Skeletal muscle tissue (tissue), 4 donors: ENCODE data around the gene IWS1. TPM values are rescaled to one million over a fixed set of nuclear protein-coding genes. Genes with fewer than 3 reads are reported as not detected.
A peak's percentile ranks its signal among the peaks of the same experiment; 100 is the strongest.
"Not testable (repeated sequence)": the region's sequence is repeated elsewhere in the genome, so short reads cannot be mapped to it uniquely, and the experiment has no call there.

Experiments used
- H3K27ac ChIP-seq: one replicate; pipeline ENCODE4 v1.7.0; 2013; ENCODE audit warnings: mild to moderate bottlenecking, low read depth, low read length, inconsistent platforms
- H3K27me3 ChIP-seq, 3 donors: one replicate each; pipeline ENCODE4 v1.7.0; 2013; ENCODE audit warnings: low read length in 3 of 3; ENCODE audit not compliant: control insufficient read depth in 3 of 3, insufficient read depth in 3 of 3
- H3K36me3 ChIP-seq, 3 donors: one replicate each; pipeline ENCODE4 v1.7.0; 2013; ENCODE audit warnings: low read length in 3 of 3; ENCODE audit not compliant: control insufficient read depth in 3 of 3, insufficient read depth in 3 of 3
- H3K4me1 ChIP-seq, 3 donors: one replicate each; pipeline ENCODE4 v1.7.0; 2013; ENCODE audit warnings: low read length in 3 of 3, mild to moderate bottlenecking in 3 of 3; ENCODE audit not compliant: control insufficient read depth in 3 of 3, insufficient read depth in 3 of 3
- H3K4me3 ChIP-seq, 3 donors: one replicate each; pipeline ENCODE4 v1.7.0; 2013; ENCODE audit warnings: low read length in 3 of 3
- H3K9ac ChIP-seq, 3 donors: one replicate each; pipeline ENCODE4 v1.7.0; 2013; ENCODE audit warnings: low read length in 3 of 3, mild to moderate bottlenecking in 3 of 3, moderate library complexity in 2 of 3, low read depth in 1 of 3
- H3K9me3 ChIP-seq, 3 donors: one replicate each; pipeline ENCODE4 v1.7.0; 2013; ENCODE audit warnings: low read length in 3 of 3; ENCODE audit not compliant: control insufficient read depth in 3 of 3
- total RNA-seq: library from RNA; depleted of rRNA; stranded (reverse); fragments of >200 nt; gene quantifications from one replicate; pipeline ENCODE4 v1.2.3, GENCODE V29; 2014
- donor health status: Osteomylitis.

The IWS1 gene
- 24.5 TPM for total RNA-seq

GRCh38 chr2:127526132-127527000, at the start of gene IWS1:
Gene IWS1, minus strand, starts transcription at chr2:127526489. Its CDS starts 281 bp downstream, at chr2:127526208.
- Histone ChIP-seq H3K27ac (peak within 1 kb of the TSS; percentile 94), H3K36me3 (peaks cover 0 to 13% (median 12%) of the 10 kb centered on the region in 3 donors), H3K9me3 (no peaks in the 10 kb centered on the region), H3K4me1 (peaks cover 12 to 17% (median 13%) of the 10 kb centered on the region in 3 donors), H3K27me3 (no peaks in the 10 kb centered on the region), H3K4me3 (peak within 1 kb of the TSS; percentile 80 to 95 (median 83)), H3K9ac (peak within 1 kb of the TSS; percentile 92 to 94 (median 93))

- Histone ChIP-seq H3K4me3 (peak overlapping the region in 1 of 3 donors; percentile 45), H3K9ac (peak overlapping the region; percentile 15 to 65 (median 64)), H3K27me3 (peaks cover 0 to 3% (median 0%) of the 10 kb centered on the region in 3 donors), H3K36me3 (no peaks in the 10 kb centered on the region), H3K9me3 (no peaks in the 10 kb centered on the region), H3K27ac (peak overlapping the region; percentile 36), H3K4me1 (peaks cover 23 to 34% (median 24%) of the 10 kb centered on the region in 3 donors)
Measured at GRCh38 chr2:127575941-127576432, 49.7 kb upstream of the IWS1 start.

GRCh38 chr2:127575185-127575765, 49.0 kb upstream of the IWS1 start:
- no peaks in the 10 kb centered on the region for H3K36me3 ChIP-seq
- no peaks in the 10 kb centered on the region for H3K9me3 ChIP-seq
- no peak overlapping the region for H3K9ac ChIP-seq

GRCh38 chr2:127574656-127575055, 48.4 kb upstream of the IWS1 start:
- no peaks in the 10 kb centered on the region for H3K36me3 ChIP-seq
- H3K4me1 ChIP-seq, result peaks cover 26 to 45% (median 31%) of the 10 kb centered on the region in 3 donors
- no peak overlapping the region for H3K4me3 ChIP-seq
- H3K27ac ChIP-seq, result no peak overlapping the region
- H3K27me3 ChIP-seq, result peaks cover 0 to 3% (median 0%) of the 10 kb centered on the region in 3 donors
- no peaks in the 10 kb centered on the region for H3K9me3 ChIP-seq
- H3K9ac ChIP-seq, result no peak overlapping the region

More at GRCh38 chr2:127575185-127575765, 49.0 kb upstream of the IWS1 start:
- no peak overlapping the region for H3K4me3 ChIP-seq
- peaks cover 0 to 3% (median 0%) of the 10 kb centered on the region in 3 donors for H3K27me3 ChIP-seq
- peaks cover 24 to 39% (median 25%) of the 10 kb centered on the region in 3 donors for H3K4me1 ChIP-seq
- H3K27ac ChIP-seq, result no peak overlapping the region

- Histone ChIP-seq H3K9ac (no peak overlapping the region), H3K36me3 (no peaks in the 10 kb centered on the region), H3K4me3 (no peak overlapping the region), H3K4me1 (peaks cover 35 to 54% (median 37%) of the 10 kb centered on the region in 3 donors), H3K9me3 (no peaks in the 10 kb centered on the region), H3K27me3 (peaks cover 0 to 3% (median 0%) of the 10 kb centered on the region in 3 donors), H3K27ac (no peak overlapping the region)
Measured at GRCh38 chr2:127573771-127574170, 47.5 kb upstream of the IWS1 start.

DNA sequence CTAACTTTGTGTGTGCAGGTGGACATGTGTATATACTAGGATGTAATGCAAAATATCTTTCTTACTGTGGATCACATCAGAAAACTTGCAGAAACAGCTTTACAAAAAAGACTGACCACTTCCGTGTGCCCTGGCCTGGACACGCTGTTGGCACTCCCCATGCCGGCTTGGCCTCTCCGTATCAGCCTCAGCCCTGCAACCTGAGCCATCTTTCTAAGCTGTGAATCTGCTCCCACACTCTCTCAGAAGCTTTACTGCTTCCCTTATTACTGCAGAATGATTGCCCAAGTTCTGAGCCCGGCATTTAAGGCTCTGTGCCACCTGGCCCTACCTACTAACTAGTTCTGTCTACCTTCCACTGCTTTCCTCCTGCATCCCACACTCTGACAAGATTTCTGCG, 47.0 kb upstream of the IWS1 start:
- peaks cover 0 to 3% (median 0%) of the 10 kb centered on the region in 3 donors for H3K27me3 ChIP-seq
- peak overlapping the region in 1 of 3 donors; percentile 10 for H3K4me3 ChIP-seq
- no peaks in the 10 kb centered on the region for H3K36me3 ChIP-seq
- H3K4me1 ChIP-seq, result peaks cover 39 to 57% (median 40%) of the 10 kb centered on the region in 3 donors
- no peak overlapping the region for H3K27ac ChIP-seq
- no peaks in the 10 kb centered on the region for H3K9me3 ChIP-seq
- H3K9ac ChIP-seq, result peak overlapping the region in 1 of 3 donors; percentile 33

DNA sequence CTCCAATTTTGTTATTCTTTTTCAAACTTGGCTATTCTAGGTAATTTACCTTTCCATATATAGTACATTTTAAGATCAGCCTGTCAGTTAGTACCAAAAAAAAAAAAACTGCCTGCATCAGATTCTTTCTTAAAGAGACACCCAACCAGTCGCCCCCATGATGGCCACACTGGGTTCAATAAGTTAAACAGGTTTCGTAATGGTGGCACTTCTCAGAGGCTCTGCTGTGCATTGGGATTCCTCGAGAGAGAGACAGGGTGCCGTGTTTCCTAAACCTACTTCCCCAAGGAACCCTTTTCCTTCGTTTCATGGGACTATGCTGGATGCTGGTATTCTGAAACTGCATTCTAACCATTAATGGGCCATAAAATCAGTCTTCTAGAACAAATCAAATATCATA, 46.6 kb upstream of the IWS1 start:
- Histone ChIP-seq H3K27me3 (no peaks in the 10 kb centered on the region), H3K27ac (no peak overlapping the region), H3K9me3 (no peaks in the 10 kb centered on the region), H3K36me3 (no peaks in the 10 kb centered on the region), H3K4me3 (no peak overlapping the region), H3K9ac (peak overlapping the region in 1 of 3 donors; percentile 33), H3K4me1 (peaks cover 42 to 61% (median 44%) of the 10 kb centered on the region in 3 donors)

DNA sequence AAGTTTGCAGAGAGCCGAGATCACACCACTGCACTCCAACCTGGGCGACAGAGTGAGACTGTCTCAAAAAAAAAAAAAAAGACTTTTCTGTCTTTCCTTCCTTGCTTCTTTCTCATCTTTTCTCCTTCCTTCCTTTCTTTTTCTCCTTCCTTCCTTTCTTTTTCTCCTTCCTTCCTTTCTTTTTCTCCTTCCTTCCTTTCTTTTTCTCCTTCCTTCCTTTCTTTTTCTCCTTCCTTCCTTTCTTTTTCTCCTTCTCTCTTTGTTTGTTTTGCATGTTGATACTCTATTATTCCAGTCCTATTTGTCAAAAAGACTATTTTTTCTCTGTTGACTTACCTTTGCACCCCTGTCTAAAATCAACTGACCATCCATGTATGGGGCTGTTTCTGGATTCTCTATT, 46.1 kb upstream of the IWS1 start:
- not testable (repeated sequence) for H3K36me3 ChIP-seq, H3K27ac ChIP-seq, H3K4me3 ChIP-seq, H3K9ac ChIP-seq, H3K9me3 ChIP-seq, H3K27me3 ChIP-seq
- H3K4me1 ChIP-seq, result peaks cover 42 to 65% (median 46%) of the 10 kb centered on the region in 3 donors

GRCh38 chr2:127570282-127571250, 44.3 kb upstream of the IWS1 start:
- no peaks in the 10 kb centered on the region for H3K36me3 ChIP-seq
- peaks cover 28 to 50% (median 31%) of the 10 kb centered on the region in 3 donors for H3K4me1 ChIP-seq
- no peaks in the 10 kb centered on the region for H3K9me3 ChIP-seq
- no peaks in the 10 kb centered on the region for H3K27me3 ChIP-seq
- H3K9ac ChIP-seq, result peak overlapping the region in 1 of 3 donors; percentile 62
- H3K27ac ChIP-seq, result peak overlapping the region; percentile 31
- H3K4me3 ChIP-seq, result no peak overlapping the region
